Panc1 (cell line): ENCODE measurements around the gene TLE5. TPM values are rescaled to one million over a fixed set of nuclear protein-coding genes. Genes with fewer than 3 reads are reported as not detected.
A peak's percentile ranks its signal among the peaks of the same experiment; 100 is the strongest.

Experiments
- ATAC-seq: fragments of 200-7000 bp; cut with Tn5 transposase; 2 replicates; pipeline ENCODE4 v1.9.1; 2020; ENCODE audit warnings: mild to moderate bottlenecking, moderate library complexity
- Bru-seq: library from RNA; stranded (reverse); fragments of 400-500 nt; gene quantifications from one replicate; lab custom pipeline; 2021; lab: Mats Ljungman, UMichigan
- BruChase-seq, 2 experiments: library from RNA; stranded (reverse); fragments of 400-500 nt; gene quantifications; one replicate each; lab custom pipeline; 2021; lab: Mats Ljungman, UMichigan
- BruUV-seq: library from RNA; stranded (reverse); fragments of 400-500 nt; replicated peaks from 2 replicates; lab custom pipeline; 2021; lab: Mats Ljungman, UMichigan
- CTCF ChIA-PET: fragments of 300-600 bp; sonication (Branson Sonifier 250); formaldehyde crosslinking; loops from one replicate; lab custom pipeline; 2022; ENCODE audit warnings: antibody characterized with exemption; lab: Charles Lee
- POLR2A ChIA-PET: fragments of 300-600 bp; sonication (Branson Sonifier 250); formaldehyde crosslinking; loops from one replicate; lab custom pipeline; 2022; ENCODE audit warnings: antibody characterized with exemption; lab: Charles Lee
- DNase-seq: peaks from one replicate; pipeline ENCODE4 v3.0.0-alpha.2; 2010; ENCODE audit warnings: low read depth, low spot score
- H3K27ac ChIP-seq: 2 replicates; pipeline ENCODE4 v1.5.1; 2011; ENCODE audit warnings: mild to moderate bottlenecking, low read length, inconsistent platforms
- H3K27me3 ChIP-seq: fragments of 200-500 bp; sonication (Bioruptor generic); 2 replicates; pipeline ENCODE4 v1.6.0; 2014; ENCODE audit warnings: low read length, inconsistent platforms; ENCODE audit not compliant: control insufficient read depth, insufficient read depth
- H3K36me3 ChIP-seq: fragments of 200-500 bp; sonication (Bioruptor generic); 2 replicates; pipeline ENCODE4 v1.5.1; 2014; ENCODE audit warnings: inconsistent platforms, mild to moderate bottlenecking, low read length, moderate library complexity; ENCODE audit not compliant: control insufficient read depth, insufficient read depth
- H3K4me1 ChIP-seq: 2 replicates; pipeline ENCODE4 v1.5.1; 2011; ENCODE audit warnings: inconsistent platforms, mild to moderate bottlenecking, low read length, moderate library complexity; ENCODE audit not compliant: control insufficient read depth, insufficient read depth
- H3K4me3 ChIP-seq, 2 experiments: 2 replicates each; pipeline ENCODE4 v1.5.1; 2011 to 2012; ENCODE audit warnings: low read depth in 2 of 2, low read length in 2 of 2, mild to moderate bottlenecking in 2 of 2, inconsistent platforms in 1 of 2, moderate library complexity in 1 of 2
- H3K9me3 ChIP-seq: fragments of 200-500 bp; sonication (Bioruptor generic); 2 replicates; pipeline ENCODE4 v1.5.1; 2014; ENCODE audit warnings: low read depth, mild to moderate bottlenecking, inconsistent platforms, low read length, moderate library complexity; ENCODE audit not compliant: control insufficient read depth, insufficient read depth
- POLR2AphosphoS5 ChIP-seq: IDR thresholded peaks from 2 replicates; pipeline ENCODE4 v1.6.1; 2012; ENCODE audit warnings: mild to moderate bottlenecking, low read depth, low read length, moderate library complexity
- SIN3A ChIP-seq: IDR thresholded peaks from 2 replicates; pipeline ENCODE4 v1.6.1; 2012; ENCODE audit warnings: low read depth, mild to moderate bottlenecking, low read length, moderate library complexity, borderline replicate concordance; ENCODE audit not compliant: insufficient read depth
- TCF7L2 ChIP-seq: IDR thresholded peaks from 2 replicates; pipeline ENCODE4 v1.6.1; 2011; ENCODE audit warnings: mild to moderate bottlenecking, low read depth, low read length, inconsistent platforms
- in situ Hi-C: cut with HindIII; loops from 2 replicates; pipeline ENCODE4 v1.10.0; 2016; ENCODE audit warnings: low sequenced_read_pairs, low pct_unique_long_range_greater_than_20kb
- intact Hi-C: fragments of 100-400 bp; cut with micrococcal nuclease; formaldehyde crosslinking; loops from one replicate; pipeline ENCODE4 v1.10.0; 2022; ENCODE audit not compliant: unreplicated experiment
- long read RNA-seq: library from polyadenylated mRNA; unstranded; transcript quantifications from one replicate; pipeline ENCODE4 v2.0.0, GENCODE V29; 2021; ENCODE audit not compliant: unreplicated experiment
- polyA plus RNA-seq: library from polyadenylated mRNA; unstranded; fragments of >200 nt; gene quantifications from one replicate; pipeline ENCODE4 v1.2.1, GENCODE V29; 2012; ENCODE audit warnings: missing spikeins; ENCODE audit not compliant: insufficient read length
- total RNA-seq: library from RNA; stranded (reverse); gene quantifications from one replicate; pipeline ENCODE4 v1.2.1, GENCODE V29; 2021; ENCODE audit not compliant: unreplicated experiment
- TF ChIP-seq, protein P1 (sequence below): fragments of 450-650 bp; IDR thresholded peaks from 2 replicates; pipeline ENCODE4 v1.5.1; 2017; ENCODE audit warnings: mild to moderate bottlenecking
- TF ChIP-seq, protein P2 (sequence below), 2 experiments: IDR thresholded peaks; 2 replicates each; pipeline ENCODE4 v1.6.1; 2011 to 2012; ENCODE audit warnings: low read depth in 2 of 2, control low read depth in 1 of 2, low read length in 1 of 2, mild to moderate bottlenecking in 1 of 2, moderate library complexity in 1 of 2; ENCODE audit not compliant: insufficient read depth in 1 of 2

The TLE5 gene, protein sequence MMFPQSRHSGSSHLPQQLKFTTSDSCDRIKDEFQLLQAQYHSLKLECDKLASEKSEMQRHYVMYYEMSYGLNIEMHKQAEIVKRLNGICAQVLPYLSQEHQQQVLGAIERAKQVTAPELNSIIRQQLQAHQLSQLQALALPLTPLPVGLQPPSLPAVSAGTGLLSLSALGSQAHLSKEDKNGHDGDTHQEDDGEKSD
- total RNA-seq (287 TPM), Bru-seq, nascent RNA (percentile 65 among the genes with signal in this experiment), BruChase-seq, experiment 1, labeled RNA remaining after a 2-hour chase (percentile 64 among the genes with signal in this experiment), BruChase-seq, experiment 2, labeled RNA remaining after a 6-hour chase (percentile 81 among the genes with signal in this experiment)
- polyA plus RNA-seq = 828 TPM
- long read RNA-seq, transcript AES-202 (7 exons, 1,608 nt) = major isoform, 133 of 270 reads
- long read RNA-seq, transcript AES-207 (6 exons, 942 nt) = minor isoform, 20 of 270 reads
- long read RNA-seq, partial matches to known transcripts = 5 of 270 reads
- long read RNA-seq, other reads (novel, unspliced or antisense) = 110 of 270 reads

- no TSS peak for BruUV-seq
- Histone ChIP-seq H3K27ac (peak within 1 kb of the TSS; percentile 83; the same call in 1 of the 2 replicates), H3K27me3 (no peaks in the 10 kb centered on the region), H3K4me1 (peaks cover 16% of the 10 kb centered on the region), H3K9me3 (no peaks in the 10 kb centered on the region), H3K4me3 (peak within 1 kb of the TSS; percentile 64 to 66), H3K36me3 (no peaks in the 10 kb centered on the region)
- intact Hi-C loops = no loop called here
- TF ChIP-seq TCF7L2 (no peak), SIN3A (no peak), POLR2AphosphoS5 (no peak)
- TF ChIP-seq, protein P1, sequence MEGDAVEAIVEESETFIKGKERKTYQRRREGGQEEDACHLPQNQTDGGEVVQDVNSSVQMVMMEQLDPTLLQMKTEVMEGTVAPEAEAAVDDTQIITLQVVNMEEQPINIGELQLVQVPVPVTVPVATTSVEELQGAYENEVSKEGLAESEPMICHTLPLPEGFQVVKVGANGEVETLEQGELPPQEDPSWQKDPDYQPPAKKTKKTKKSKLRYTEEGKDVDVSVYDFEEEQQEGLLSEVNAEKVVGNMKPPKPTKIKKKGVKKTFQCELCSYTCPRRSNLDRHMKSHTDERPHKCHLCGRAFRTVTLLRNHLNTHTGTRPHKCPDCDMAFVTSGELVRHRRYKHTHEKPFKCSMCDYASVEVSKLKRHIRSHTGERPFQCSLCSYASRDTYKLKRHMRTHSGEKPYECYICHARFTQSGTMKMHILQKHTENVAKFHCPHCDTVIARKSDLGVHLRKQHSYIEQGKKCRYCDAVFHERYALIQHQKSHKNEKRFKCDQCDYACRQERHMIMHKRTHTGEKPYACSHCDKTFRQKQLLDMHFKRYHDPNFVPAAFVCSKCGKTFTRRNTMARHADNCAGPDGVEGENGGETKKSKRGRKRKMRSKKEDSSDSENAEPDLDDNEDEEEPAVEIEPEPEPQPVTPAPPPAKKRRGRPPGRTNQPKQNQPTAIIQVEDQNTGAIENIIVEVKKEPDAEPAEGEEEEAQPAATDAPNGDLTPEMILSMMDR = no peak
- TF ChIP-seq, protein P2, sequence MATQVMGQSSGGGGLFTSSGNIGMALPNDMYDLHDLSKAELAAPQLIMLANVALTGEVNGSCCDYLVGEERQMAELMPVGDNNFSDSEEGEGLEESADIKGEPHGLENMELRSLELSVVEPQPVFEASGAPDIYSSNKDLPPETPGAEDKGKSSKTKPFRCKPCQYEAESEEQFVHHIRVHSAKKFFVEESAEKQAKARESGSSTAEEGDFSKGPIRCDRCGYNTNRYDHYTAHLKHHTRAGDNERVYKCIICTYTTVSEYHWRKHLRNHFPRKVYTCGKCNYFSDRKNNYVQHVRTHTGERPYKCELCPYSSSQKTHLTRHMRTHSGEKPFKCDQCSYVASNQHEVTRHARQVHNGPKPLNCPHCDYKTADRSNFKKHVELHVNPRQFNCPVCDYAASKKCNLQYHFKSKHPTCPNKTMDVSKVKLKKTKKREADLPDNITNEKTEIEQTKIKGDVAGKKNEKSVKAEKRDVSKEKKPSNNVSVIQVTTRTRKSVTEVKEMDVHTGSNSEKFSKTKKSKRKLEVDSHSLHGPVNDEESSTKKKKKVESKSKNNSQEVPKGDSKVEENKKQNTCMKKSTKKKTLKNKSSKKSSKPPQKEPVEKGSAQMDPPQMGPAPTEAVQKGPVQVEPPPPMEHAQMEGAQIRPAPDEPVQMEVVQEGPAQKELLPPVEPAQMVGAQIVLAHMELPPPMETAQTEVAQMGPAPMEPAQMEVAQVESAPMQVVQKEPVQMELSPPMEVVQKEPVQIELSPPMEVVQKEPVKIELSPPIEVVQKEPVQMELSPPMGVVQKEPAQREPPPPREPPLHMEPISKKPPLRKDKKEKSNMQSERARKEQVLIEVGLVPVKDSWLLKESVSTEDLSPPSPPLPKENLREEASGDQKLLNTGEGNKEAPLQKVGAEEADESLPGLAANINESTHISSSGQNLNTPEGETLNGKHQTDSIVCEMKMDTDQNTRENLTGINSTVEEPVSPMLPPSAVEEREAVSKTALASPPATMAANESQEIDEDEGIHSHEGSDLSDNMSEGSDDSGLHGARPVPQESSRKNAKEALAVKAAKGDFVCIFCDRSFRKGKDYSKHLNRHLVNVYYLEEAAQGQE (IDR thresholded peaks at IDR 0.05; ENCODE audit: insufficient read depth in 1 of 2, low read depth in 2 of 2, low read length in 1 of 2) = no peak
- ChIA-PET CTCF (no interaction called here), POLR2A (interaction anchor here (0.6 kb wide), 1 partner anchor 823 kb away, joined by 19 read pairs; no protein-coding TSS in a partner anchor)
- ATAC-seq (peak; percentile 80), DNase-seq (no peak)
- in situ Hi-C loops = no loop called here
Observed at GRCh38 chr19:3062165-3063105, at the start of gene TLE5. TLE5 (minus strand) TSS chr19:3062495; CDS start chr19:3062200, 295 bp downstream.

DNA sequence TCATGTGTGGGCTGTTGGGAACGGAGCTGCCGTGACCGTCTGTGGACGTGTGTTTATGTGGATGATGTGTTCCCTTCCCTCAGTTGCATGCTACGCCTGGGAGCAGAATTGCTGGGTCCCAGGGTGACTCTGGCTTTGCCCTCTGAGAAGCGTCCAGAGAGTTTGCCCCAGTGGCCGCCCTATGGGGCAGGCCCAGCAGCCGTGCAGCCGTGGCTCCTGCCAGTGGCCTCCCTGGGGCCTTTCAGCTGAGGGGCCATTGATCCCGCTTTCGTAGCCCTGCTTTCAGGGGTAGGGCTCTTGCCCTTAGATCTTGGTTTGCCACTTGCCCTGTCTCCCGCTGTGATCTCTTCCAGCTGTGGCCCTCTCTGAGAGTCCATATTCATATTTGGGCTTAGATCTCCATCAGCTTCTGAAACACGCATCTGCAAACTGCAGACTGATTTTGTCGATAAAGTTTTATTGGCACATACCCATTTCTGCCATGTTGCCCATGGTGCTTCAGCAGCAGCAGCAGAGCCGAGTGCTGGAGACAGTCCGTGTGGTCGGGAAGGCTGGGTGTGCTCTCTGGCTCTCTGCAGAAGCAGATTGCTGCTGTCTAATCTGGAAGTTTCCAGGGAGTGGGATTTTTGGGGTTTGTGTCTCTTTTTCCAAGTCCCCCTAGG lies 49.4 kb upstream of the TLE5 start:
- Histone ChIP-seq H3K4me3 (no peak overlapping the region), H3K36me3 (no peaks in the 10 kb centered on the region), H3K27me3 (no peaks in the 10 kb centered on the region), H3K27ac (no peak overlapping the region), H3K4me1 (peaks cover 8% of the 10 kb centered on the region), H3K9me3 (no peaks in the 10 kb centered on the region)
- no TSS peak for BruUV-seq
- in situ Hi-C loops (no loop called here), intact Hi-C loops (no loop called here)
- ATAC-seq (no peak), DNase-seq (no peak)
- ChIA-PET CTCF (no interaction called here), POLR2A (no interaction called here)
- TF ChIP-seq, protein P1 = no peak
- TF ChIP-seq TCF7L2 = no peak
- no peak for TF ChIP-seq POLR2AphosphoS5
- TF ChIP-seq, protein P2 (IDR thresholded peaks at IDR 0.05; ENCODE audit: insufficient read depth in 1 of 2, low read depth in 2 of 2, low read length in 1 of 2) = no peak
- TF ChIP-seq SIN3A = no peak
